Mucosa of descending colon (tissue), 3 donors: ENCODE results near the gene FAM53B. TPM values are rescaled to one million over a fixed set of nuclear protein-coding genes. Genes with fewer than 3 reads are reported as not detected.

ENCODE experiments used
- ATAC-seq: fragments of 200-7000 bp; cut with Tn5 transposase; one replicate; pipeline ENCODE4 v1.9.1; 2020; ENCODE audit warnings: mild to moderate bottlenecking, moderate library complexity
- DNase-seq, 3 donors: peaks; one replicate each; pipeline ENCODE4 v3.0.0-alpha.2; 2020
- H3K36me3 ChIP-seq: fragments of 200-600 bp; one replicate; pipeline ENCODE4 v1.8.0; 2021; ENCODE audit warnings: low read depth, mild to moderate bottlenecking
- H3K4me1 ChIP-seq: fragments of 200-600 bp; one replicate; pipeline ENCODE4 v1.8.0; 2021; ENCODE audit warnings: low read depth, mild to moderate bottlenecking
- H3K4me3 ChIP-seq: fragments of 200-600 bp; one replicate; pipeline ENCODE4 v1.8.0; 2021; ENCODE audit warnings: mild to moderate bottlenecking
- H3K9me3 ChIP-seq: fragments of 200-600 bp; one replicate; pipeline ENCODE4 v1.8.0; 2021; ENCODE audit warnings: mild to moderate bottlenecking
- intact Hi-C, 2 donors: fragments of 100-400 bp; cut with DNase I in 1 of 2; cut with micrococcal nuclease in 1 of 2; formaldehyde crosslinking; loops; one replicate each; pipeline versions ENCODE4 v1.11.0 to v1.11.1; 2022; cut with DNase I, micrococcal nuclease
- total RNA-seq, 3 donors: library from RNA; stranded (reverse); fragmentation: NEBNext Ultra II Directional in 2 of 3; extraction: Animal tissue kit (Norgen Biotek cat#: 25700) in 2 of 3; gene quantifications; one replicate each; pipeline versions ENCODE4 v1.2.1 to v1.2.4, GENCODE V29; 2021 to 2023
- TF ChIP-seq, protein P1 (sequence below): fragments of 200-600 bp; IDR thresholded peaks from one replicate; pipeline ENCODE4 v1.8.0; 2022; ENCODE audit warnings: antibody characterized with exemption, mild to moderate bottlenecking
- donor health status: DM: no; HTN: no; CAD: no; lungs with moderate emphysema.
- donor health status: DM: no; HTN: no; CAD: no.
- donor health status: DM: no; HTN: yes; CAD: no.

FAM53B gene
- total RNA-seq, 3 donors from 2014 or later: 37.2 to 48.0 (median 44.2) TPM

DNA sequence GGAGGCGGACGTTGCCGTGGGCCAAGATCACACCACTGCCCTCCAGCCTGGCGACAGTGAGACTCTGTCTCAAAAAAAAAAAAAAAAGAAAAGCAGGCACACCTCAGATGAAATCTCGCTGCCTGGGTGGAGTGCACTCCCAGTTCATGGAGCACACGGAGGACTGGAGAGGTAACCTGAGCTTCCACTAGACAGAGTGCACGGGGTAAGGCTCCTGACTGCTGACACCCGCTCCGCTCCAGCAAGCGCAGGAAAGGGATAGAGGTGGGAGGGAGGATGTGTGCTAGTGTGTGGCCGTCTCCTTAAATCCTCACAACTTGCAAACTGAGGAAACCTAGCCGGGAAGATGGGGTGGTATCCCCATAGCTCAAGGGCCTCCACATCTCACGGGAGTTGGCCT is 50.8 kb downstream of the FAM53B start:
- intact Hi-C loops: no loop called here
- TF ChIP-seq, protein P1, sequence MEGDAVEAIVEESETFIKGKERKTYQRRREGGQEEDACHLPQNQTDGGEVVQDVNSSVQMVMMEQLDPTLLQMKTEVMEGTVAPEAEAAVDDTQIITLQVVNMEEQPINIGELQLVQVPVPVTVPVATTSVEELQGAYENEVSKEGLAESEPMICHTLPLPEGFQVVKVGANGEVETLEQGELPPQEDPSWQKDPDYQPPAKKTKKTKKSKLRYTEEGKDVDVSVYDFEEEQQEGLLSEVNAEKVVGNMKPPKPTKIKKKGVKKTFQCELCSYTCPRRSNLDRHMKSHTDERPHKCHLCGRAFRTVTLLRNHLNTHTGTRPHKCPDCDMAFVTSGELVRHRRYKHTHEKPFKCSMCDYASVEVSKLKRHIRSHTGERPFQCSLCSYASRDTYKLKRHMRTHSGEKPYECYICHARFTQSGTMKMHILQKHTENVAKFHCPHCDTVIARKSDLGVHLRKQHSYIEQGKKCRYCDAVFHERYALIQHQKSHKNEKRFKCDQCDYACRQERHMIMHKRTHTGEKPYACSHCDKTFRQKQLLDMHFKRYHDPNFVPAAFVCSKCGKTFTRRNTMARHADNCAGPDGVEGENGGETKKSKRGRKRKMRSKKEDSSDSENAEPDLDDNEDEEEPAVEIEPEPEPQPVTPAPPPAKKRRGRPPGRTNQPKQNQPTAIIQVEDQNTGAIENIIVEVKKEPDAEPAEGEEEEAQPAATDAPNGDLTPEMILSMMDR: no peak
- no peak for ATAC-seq
- Histone ChIP-seq H3K9me3 (no peaks in the 10 kb centered on the region), H3K4me1 (peaks cover 7% of the 10 kb centered on the region), H3K4me3 (no peak overlapping the region), H3K36me3 (peaks cover 4% of the 10 kb centered on the region)
- no peak for DNase-seq

DNA sequence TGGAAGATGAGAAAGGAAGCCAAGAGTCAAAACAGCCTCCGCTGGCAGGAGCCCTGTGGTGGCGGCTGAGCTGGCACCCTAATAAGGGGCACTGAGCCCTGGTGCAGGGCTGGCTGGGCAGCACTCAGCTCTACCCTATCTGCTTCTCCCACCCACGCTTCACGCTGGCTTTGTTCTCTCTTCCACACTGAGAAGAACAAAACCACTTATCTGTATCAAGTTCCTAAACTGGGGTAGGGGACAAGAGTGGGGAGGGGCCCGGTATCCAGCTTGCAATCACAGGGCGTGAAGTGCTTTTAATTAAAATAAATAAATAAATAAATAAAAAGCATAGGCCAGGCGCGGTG is 52.1 kb downstream of the FAM53B start:
- H3K4me3 ChIP-seq: no peak overlapping the region
- no peak for DNase-seq
- no peaks in the 10 kb centered on the region for H3K9me3 ChIP-seq
- no peak for ATAC-seq
- peaks cover 7% of the 10 kb centered on the region for H3K4me1 ChIP-seq
- intact Hi-C loops: no loop called here
- peaks cover 4% of the 10 kb centered on the region for H3K36me3 ChIP-seq
- TF ChIP-seq, protein P1: no peak

DNA sequence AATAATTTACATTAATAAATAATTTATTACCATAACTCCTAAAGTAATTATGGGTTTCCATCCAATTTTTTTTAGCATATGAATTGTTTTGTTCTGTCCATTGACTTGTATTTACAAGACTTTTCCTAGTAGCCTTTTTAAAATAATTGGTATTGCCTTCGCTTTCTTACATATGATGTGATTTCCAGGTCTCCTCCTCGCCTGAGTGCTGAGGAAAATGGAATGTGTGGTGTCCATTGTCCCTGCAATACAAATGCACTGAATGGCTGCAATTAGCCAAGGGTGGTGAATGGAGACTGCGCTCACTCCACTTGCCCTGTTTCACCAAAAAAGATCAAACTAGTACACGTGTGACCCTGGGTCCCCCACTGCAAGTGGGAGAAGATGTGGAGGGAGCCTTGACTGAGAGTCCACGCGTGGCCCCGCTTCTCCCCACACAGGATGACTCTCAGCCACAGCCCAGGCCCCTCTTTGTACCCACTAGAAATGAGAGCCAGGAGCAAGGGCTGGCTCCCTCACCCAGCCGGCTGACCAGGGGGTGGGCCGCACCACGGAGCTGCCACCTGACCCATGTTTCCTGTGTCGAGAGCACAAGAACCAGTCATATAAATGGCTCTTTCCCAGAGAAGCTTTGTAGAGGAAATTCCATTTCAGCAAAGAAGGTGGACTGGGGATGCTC is 52.6 kb downstream of the FAM53B start:
- peaks cover 4% of the 10 kb centered on the region for H3K36me3 ChIP-seq
- intact Hi-C loops: no loop called here
- TF ChIP-seq, protein P1: no peak

DNA sequence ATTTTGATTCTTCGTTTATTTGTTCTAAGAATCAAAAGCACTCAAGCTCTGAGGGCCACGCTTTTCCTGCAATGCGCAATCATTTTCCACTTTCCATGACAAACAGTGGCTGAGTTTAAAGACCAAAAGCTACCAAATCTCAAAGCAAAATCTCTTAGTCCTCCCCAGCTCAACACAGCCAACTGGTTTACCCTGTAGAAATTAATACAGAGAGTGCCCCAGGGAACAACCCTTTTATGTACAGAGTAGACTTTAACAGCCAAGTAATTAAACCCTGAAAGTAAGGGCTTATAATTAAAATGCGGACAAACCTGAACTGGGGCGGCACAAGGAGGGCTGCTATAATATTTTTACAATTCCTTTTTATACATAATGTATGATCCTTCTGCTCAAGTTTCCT is 53.2 kb downstream of the FAM53B start:
- DNase-seq (no peak), ATAC-seq (no peak)
- Histone ChIP-seq H3K36me3 (peaks cover 4% of the 10 kb centered on the region), H3K4me1 (peaks cover 5% of the 10 kb centered on the region), H3K4me3 (no peak overlapping the region), H3K9me3 (no peaks in the 10 kb centered on the region)
- TF ChIP-seq, protein P1: no peak
- intact Hi-C loops: no loop called here

More for the DNA sequence above, 52.6 kb downstream of the FAM53B start:
- ATAC-seq (no peak), DNase-seq (no peak)
- Histone ChIP-seq H3K9me3 (no peaks in the 10 kb centered on the region), H3K4me1 (peaks cover 7% of the 10 kb centered on the region), H3K4me3 (no peak overlapping the region)

DNA sequence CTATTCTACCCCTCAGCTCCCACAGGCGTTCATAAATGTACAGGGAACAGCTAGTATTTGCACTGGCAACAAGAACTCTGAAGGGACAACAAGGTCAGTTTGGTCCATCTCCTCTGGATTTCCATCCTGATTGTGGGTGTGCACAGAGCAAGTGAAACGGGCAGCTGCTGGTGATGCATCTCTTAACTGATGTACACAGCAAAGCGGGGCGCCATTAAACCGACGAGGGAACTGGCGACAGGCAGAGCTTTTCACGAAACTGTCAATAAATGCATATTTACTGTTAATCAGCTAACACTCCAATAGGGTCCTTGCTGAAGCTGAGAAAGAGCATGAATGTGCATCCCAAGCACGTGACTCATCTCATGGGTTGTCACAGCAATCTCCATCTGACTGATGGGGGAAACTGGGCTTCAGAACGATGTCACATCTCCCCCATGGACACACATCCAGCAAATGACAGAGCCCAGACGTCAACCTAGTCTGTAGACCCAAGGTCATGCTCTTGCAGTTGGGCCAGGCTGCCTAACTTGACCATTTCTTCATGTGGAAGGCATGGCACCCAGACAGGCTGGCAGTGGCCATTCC is 54.2 kb downstream of the FAM53B start:
- Histone ChIP-seq H3K4me1 (no peaks in the 10 kb centered on the region), H3K36me3 (peaks cover 4% of the 10 kb centered on the region)
- intact Hi-C loops: no loop called here

More for the DNA sequence above, 54.2 kb downstream of the FAM53B start:
- H3K4me3 ChIP-seq: no peak overlapping the region
- DNase-seq (no peak), ATAC-seq (no peak)
- no peaks in the 10 kb centered on the region for H3K9me3 ChIP-seq
- TF ChIP-seq, protein P1: no peak
